Measurements from ENCODE around the gene MAMSTR.
"Not testable (repeated sequence)": the region's sequence is repeated elsewhere in the genome, so short reads cannot be mapped to it uniquely, and the experiment has no call there.

MAMSTR gene, protein sequence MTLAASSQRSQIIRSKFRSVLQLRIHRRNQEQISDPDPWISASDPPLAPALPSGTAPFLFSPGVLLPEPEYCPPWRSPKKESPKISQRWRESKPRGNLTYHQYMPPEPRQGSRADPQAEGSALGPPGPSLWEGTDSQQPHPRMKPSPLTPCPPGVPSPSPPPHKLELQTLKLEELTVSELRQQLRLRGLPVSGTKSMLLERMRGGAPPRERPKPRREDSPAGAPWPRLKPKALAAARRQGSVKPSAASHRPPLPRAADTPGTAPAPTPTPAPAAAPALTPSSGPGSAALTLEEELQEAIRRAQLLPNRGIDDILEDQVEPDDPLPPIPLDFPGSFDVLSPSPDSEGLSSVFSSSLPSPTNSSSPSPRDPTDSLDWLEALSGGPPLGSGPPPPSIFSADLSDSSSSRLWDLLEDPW

DNA sequence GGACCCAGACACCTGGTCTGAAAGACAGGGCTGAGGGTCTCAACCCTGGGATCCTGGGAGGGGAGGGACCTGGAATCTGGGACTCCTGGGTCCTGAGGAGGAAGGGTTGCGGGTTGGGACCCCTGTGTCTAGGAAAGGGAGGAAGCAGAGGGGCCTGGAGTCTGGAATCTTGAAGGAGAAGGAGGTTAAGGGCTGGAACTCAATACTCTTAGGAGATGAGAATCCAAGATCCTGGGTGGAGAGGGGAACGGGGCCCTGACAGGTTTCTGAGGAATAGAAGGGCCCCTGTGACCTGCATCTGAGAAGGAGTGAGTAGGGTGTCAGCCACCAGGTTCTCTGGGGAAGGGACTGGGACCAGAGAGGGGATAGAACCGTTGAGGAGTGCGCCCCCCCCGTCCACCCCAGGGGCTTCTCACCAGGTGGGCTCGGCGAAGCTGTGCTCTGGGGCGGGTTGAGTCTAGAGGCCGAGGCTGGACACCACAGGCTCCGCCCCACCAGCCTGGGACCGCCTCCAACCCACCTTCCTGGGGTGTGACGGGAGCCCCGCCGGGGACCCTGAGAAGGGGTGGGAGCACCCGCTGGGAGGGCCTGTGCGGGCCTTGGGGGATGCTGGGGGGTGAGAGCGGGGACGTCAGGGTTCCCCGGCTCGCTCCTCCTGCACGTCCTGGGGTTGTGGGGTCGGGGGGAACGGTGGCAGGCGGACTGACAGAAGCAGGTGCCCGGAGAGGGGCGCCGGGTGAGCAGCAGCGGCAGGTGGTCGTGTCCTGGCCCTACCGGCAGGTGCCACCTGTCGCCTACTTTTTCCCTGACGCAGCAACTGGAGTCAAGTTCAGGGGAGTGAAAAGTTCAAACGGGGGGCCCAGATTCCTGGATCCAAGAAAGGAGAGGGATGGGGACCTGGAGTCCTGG lies at the start of gene MAMSTR:
Gene MAMSTR, minus strand, starts transcription at position 463 of the 909 bp plus-strand sequence. CDS start 694 bp downstream, outside the sequence.
- no peak for DNase-seq (ENCODE audit: low read depth in 2 of 3, low spot score in 1 of 3)

DNA sequence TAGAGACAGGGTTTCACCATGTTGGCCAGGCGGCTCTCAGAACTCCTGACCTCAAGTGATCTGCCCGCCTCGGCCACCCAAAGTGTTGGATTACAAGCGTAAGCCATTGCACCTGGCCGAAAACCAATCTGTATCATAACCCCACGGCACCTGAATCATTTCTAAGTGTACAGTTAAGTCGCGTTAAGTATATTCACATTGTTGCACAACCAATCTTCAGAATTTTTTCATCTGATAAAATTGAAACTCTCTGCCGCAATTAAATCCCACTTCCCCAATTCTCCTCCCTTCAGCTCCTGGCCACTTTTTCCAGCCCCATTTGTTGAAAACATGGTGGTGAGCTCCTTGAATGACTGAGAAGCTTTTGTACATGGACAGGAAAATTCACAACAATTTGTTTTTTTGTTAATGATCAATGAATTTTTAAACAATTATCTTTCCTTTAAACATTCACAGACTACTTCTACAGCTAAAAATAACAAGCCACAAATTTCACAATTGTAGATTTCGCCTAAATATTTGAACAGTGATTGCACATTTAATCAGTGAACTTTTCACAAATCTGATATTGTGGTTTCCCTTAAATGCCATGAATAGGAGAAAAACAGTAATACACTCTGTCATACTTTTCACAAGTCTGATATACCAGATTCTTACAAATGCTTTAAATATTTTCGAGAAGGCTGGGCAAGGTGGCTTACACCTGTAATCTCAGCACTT lies 49.6 kb upstream of the MAMSTR start:
- DNase-seq (ENCODE audit: low read depth in 2 of 3, low spot score in 1 of 3) = no peak

DNA sequence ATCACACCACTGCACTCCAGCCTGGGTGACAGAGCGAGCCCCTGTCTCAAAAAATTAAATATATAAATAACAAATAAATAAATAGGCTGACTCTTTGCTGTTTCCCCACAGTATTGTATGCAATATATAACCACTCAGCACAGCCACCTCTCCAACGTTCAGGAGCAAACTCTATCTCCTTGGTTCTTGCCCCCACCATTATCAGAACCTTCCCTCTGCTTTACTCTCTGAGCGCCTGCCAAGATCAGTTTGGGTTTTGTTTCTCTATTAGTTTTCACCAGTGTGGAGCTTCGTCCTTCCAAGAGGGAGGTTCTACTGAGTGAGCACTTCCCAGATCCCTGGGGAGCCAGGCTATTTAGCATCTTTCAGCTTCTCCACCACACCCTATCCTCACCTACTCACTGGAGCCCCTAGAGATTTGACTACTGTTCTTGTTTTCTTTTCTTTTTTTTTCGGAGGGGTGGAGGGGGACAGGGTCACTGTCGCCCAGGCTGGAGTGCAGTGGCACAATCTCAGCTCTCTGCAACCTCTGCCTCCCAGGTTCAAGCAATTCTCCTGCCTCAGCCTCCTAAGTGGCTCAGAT lies 48.7 kb upstream of the MAMSTR start:
- not testable (repeated sequence) for DNase-seq (ENCODE audit: low read depth in 2 of 3, low spot score in 1 of 3)

DNA sequence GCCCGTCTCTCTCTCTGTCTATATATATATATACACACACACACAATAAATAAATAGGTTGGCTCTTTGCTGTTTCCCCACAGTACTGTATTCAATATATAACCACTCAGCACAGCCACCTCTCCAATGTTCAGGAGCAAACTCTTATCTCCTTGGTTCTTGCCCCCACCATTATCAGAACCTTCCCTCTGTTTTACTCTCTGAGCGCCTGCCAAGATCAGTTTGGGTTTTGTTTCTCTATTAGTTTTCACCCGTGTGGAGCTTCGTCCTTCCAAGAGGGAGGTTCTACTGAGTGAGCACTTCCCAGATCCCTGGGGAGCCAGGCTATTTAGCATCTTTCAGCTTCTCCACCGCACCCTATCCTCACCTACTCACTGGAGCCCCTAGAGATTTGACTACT lies 46.3 kb upstream of the MAMSTR start:
- not testable (repeated sequence) for DNase-seq (ENCODE audit: low read depth in 2 of 3, low spot score in 1 of 3)

DNA sequence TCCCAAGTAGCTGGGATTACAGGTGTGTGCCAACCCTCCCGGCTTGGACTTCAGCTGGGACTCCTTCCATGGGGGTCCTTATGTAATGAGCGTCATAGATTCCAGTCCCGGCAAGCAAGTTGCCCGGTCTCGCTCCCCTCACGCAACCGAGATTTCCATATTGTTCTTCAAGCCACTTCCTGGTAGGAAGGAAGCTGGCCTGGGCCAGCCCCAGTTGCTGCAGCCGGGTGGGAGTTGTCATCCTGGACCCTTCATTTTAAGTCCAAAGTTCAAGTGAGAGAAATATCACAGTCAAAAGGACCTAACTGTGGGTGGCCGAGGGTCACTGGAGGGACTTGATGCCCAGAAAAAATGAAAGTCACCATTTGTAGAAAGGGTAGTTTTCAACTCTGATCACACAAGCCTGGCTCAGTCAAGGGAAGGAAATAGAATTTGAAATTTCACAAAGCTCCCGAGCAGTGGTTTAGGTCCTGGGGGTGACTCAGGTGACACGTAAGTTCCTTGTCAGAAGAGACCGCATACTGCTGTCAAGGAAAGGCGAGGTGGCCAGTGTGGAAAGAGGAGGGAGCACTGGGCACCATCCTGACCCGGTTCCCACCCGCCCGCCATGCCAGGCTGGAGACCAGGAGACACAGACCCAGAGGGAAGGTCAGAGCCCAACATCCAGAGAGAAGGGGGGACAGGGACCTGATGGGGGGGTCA lies 41.1 kb upstream of the MAMSTR start:
- DNase-seq (ENCODE audit: low read depth in 2 of 3, low spot score in 1 of 3) = peak in 1 of 3 donors; percentile 14

DNA sequence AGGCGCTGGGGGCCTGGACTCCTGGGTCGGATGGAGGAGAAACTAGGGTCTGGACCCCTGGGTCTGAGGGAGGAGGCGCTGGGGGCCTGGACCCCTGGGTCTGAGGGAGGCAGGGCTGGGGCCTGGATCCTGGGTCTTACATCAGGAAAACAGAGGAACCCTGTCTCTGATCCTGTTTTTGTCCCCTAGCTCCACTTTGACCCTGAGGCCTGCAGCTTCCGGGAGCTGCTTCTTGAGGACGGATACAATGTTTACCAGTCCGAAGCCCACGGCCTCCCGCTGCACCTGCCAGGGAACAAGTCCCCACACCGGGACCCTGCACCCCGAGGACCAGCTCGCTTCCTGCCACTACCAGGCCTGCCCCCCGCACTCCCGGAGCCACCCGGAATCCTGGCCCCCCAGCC lies 38.2 kb upstream of the MAMSTR start:
- DNase-seq (ENCODE audit: low read depth in 2 of 3, low spot score in 1 of 3) = no peak

DNA sequence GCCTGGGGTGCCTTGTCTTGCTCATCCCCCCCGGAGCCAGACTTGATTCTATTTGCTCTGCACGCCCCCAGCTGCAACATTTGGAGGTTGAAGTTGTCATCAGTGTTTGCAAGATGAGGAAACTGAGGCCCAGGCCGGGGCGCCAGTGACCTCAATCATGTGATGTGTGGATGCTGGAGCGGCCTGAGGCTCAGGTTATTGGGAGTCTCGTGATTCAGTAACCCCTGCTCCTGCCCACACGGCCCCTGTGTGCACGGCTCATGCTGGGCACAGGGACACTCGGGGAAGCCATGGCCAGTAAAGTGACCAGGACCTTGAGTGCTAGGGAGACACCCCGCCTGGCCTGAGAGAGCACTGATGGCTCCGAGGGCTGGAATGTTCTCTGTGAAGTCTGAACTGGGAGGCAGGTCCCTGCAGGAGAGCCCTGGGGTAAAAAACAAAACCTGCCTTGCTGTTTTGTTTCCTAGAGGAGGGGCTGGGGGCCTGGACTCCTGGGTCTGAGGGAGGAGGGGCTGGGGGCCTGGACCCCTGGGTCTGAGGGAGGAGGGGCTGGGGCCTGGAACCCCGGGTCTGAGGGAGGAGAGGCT lies 37.7 kb upstream of the MAMSTR start:
- DNase-seq (ENCODE audit: low read depth in 2 of 3, low spot score in 1 of 3) = no peak

DNA sequence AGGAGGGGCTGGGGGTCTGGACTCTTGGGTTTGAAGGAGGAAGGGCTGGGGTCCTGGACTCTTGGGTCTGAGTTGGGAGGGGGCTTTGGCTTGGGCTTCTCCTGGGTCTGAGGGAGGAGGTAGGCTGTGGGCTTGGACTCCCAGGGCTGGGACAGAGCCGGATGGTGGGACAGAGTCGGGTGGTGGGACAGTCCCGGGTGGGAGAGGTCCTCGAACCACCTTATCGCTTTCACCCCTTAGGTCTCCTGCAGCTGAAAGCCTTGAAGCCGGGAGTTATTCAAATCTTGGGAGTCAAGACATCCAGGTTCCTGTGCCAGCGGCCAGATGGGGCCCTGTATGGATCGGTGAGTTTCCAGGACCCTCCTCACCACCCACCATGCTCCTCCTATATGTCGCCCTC lies 37.2 kb upstream of the MAMSTR start:
- DNase-seq (ENCODE audit: low read depth in 2 of 3, low spot score in 1 of 3) = no peak

DNA sequence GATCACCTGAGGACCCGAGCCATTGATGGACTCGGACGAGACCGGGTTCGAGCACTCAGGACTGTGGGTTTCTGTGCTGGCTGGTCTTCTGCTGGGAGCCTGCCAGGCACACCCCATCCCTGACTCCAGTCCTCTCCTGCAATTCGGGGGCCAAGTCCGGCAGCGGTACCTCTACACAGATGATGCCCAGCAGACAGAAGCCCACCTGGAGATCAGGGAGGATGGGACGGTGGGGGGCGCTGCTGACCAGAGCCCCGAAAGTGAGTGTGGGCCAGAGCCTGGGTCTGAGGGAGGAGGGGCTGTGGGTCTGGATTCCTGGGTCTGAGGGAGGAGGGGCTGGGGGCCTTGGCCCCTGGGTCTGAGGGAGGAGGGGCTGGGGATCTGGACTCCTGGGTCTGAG lies 36.7 kb upstream of the MAMSTR start:
- DNase-seq (ENCODE audit: low read depth in 2 of 3, low spot score in 1 of 3) = no peak

DNA sequence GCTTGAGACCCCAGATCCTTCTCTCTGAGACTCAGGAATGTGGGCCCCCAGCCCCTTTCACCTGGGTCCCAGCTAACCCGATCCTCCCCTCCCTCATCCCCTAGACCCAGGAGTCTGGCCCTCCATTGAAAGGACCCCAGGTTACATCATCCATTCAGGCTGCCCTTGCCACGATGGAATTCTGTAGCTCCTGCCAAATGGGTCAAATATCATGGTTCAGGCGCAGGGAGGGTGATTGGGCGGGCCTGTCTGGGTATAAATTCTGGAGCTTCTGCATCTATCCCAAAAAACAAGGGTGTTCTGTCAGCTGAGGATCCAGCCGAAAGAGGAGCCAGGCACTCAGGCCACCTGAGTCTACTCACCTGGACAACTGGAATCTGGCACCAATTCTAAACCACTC lies 36.3 kb upstream of the MAMSTR start:
- no peak for DNase-seq (ENCODE audit: low read depth in 2 of 3, low spot score in 1 of 3)

DNA sequence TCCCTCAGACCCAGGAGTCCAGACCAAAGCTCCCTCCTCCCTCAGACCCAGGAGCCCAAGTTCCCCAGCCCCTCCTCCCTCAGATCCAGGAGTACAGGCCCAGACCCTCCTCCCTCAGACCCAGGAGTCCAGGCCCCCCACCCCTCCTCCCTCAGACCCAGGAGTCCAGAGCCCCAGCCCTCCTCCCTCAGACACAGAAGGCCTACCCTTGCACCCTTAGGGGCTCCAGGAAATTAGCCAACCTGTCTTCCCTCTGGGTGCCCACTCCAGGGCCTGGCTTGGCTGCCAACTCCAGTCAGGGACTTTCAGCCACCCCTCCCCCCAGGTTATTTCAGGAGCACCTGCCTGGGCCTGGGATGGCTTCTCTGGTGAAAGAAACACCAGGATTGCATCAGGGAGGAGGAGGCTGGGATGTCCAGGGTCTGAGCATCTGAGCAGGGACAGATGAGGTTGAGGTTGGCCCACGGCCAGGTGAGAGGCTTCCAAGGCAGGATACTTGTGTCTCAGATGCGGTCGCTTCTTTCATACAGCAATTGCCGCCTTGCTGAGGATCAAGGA lies 35.6 kb upstream of the MAMSTR start, which contains the start of gene FGF21:
Gene FGF21, plus strand, starts transcription at position 441 of the 558 bp plus-strand sequence. CDS start 713 bp downstream, outside the sequence.
- no peak for DNase-seq (ENCODE audit: low read depth in 2 of 3, low spot score in 1 of 3)

DNA sequence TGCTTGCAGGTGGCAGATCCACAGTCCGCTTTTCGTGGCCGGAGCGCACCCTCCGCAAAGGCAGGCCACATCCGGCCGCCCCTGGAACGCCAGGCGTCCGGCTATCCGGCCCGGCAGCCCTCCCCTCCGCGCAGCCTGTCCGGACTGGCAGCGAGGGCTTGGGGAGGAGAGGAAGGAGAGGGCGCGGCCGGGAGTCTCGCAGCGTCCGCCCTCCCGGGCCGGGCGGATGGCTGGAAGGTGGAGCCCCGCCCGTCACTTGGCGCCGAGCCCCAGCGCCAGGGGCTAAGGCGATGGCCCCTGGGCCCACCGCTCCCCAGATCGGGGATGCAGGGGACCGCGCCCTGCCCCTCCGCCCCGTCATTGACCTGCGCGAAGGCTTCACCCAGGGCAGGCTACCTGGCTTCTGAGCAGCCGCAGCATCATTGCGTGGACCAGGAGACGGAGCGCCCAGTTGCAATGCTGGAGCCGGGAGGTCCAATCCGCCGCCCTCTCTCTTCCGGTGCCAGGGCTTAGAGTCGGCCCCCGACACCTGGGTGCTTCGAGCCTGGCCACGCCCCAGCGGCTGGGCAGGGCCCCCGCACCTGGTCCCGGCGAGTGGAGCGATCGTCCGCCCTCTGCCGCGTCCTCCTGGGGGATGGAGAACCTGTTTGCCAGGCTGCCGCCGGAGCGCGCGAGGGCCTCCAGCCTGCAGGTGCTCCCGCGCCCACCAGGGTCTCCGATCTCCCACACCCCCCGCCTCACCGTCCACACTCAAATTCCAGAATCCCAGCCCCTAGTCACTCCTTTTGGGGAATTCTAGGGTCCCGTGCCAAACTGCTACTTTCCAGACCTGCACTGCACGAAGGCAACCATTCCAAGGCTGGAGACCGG lies 33.2 kb upstream of the MAMSTR start, which contains the start of gene FUT1:
Gene FUT1, minus strand, starts transcription at position 146 of the 870 bp plus-strand sequence. CDS start 1,360 bp downstream, outside the sequence.
- DNase-seq (ENCODE audit: low read depth in 2 of 3, low spot score in 1 of 3) = no peak

DNA sequence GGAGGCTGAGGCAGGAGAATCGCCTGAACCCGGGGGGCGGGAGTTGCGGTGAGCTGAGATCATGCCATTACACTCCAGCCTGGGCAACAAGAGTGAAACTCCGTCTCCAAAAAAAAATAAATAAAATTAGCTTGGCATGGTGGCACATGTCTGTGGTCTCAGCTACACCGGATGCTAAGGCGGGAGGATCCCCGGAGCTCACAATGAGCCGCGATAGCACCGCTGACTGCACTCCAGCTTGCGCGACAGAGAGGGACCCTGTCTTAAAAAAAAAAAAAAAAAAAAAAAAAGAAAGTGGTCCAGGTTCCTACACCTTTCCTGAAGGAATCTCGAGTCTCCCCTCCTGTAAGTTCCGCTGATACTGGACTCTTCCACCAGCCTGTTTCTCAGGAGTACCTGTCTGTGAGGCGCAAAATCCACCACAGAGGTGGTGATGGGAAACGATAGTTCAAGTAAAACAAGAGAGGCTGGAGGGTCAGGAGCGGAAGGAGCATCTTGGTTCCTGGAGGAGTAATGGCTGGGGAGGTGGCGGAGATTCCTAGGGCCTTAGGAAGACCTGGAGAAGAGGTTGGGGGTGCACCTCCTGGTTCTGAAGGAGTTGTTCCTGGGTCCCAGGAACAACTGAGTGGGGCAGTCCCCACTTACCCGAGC lies 32.4 kb upstream of the MAMSTR start:
- no peak for DNase-seq (ENCODE audit: low read depth in 2 of 3, low spot score in 1 of 3)

DNA sequence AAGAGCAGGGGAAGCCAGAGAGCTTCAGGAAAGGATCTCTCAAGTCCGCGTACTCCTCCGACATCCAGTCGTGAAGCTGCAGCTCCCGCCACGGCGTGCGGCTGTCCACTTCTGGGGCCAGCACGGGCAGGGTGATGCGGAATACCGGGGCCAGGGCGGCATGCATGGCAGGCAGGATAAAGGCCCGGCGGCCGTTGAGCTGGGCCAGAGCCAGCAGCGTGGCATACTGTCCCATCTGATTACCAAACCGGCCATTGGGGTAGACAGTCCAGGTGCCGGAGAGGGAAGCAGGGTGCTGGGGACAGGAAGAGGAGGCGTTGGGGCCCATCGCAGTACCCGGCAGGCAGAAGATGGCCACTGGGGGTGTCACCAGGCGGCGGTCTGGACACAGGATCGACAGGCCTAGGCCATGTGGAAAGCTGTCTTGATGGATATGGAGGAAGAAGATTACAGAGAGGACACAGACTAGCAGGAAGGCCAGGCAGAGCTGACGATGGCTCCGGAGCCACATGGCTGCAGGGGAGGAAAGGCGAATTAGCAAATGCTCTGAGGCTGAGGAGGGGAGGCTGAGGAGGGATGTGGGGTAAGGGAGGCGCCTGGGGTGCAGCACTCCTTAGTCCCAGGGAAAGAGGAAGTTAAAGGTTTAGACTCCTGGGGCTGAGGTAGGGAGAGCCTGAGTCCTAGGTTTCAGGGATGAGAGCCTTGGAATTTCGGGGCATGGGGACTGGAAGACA lies 31.4 kb upstream of the MAMSTR start:
- DNase-seq (ENCODE audit: low read depth in 2 of 3, low spot score in 1 of 3) = no peak

DNA sequence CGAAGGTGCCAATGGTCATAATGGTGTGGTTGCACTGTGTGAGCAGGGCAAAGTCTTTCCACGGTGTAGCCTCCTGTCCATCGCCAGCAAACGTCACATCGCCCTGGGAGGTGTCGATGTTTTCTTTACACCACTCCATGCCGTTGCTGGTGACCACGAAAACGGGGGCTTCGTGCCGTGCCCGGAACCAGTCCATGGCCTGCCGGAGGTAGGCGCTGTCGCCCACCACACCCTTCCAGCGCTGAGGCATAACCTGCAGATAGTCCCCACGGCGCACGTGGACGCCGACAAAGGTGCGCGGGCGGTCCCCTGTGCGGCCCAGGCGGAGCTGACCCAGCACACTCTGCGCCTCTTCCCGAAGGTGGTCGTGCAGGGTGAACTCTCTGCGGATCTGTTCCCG lies 30.8 kb upstream of the MAMSTR start:
- no peak for DNase-seq (ENCODE audit: low read depth in 2 of 3, low spot score in 1 of 3)

DNA sequence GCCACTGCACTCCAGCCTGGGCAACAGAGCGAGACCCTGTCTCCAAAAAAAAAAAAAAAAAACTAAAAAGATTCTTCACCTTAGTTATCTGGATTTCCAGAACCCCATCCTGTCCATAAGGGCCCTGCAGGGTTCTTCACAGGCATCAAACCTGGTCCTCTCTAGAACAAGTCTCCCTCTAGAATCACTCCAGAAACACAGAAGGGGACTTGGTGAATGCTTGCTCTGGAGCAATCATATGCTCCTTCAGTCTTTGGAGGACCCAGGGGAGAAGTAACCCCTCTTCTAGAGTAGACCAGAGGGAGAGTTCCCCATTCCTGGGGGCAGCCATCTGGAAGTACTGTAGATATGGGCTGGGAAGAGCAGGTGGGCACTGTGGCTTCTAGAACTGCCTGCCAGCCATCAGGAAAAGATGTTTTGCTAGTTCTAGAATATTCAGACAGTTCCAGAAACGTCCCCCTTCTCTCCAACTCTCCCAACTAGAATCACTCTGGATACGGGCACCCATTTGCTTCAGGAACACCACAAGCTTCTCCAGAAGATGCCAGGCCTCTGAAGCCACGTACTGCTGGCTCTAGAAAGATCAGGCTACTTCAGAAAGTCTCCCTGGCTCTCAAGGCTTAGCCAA lies 30.2 kb upstream of the MAMSTR start:
- no peak for DNase-seq (ENCODE audit: low read depth in 2 of 3, low spot score in 1 of 3)
